Left ventricle myocardium inferior (tissue), 1 donor: Measurements from ENCODE around the gene NANS. TPM values are rescaled to one million over a fixed set of nuclear protein-coding genes. Genes with fewer than 3 reads are reported as not detected.

Experiments
- DNase-seq: peaks from one replicate; pipeline ENCODE4 v3.0.0-alpha.2; 2020
- H3K27ac ChIP-seq: fragments of 200-600 bp; replicated peaks from 2 replicates; pipeline ENCODE4 v1.8.0; 2021
- H3K27me3 ChIP-seq: fragments of 200-600 bp; 2 replicates; pipeline ENCODE4 v1.8.0; 2021; ENCODE audit warnings: low read depth
- H3K36me3 ChIP-seq: fragments of 200-600 bp; 2 replicates; pipeline ENCODE4 v1.8.0; 2021
- H3K4me1 ChIP-seq: fragments of 200-600 bp; 2 replicates; pipeline ENCODE4 v1.8.0; 2021
- H3K4me3 ChIP-seq: fragments of 200-600 bp; 2 replicates; pipeline ENCODE4 v1.8.0; 2021; ENCODE audit warnings: mild to moderate bottlenecking, moderate library complexity
- H3K9me3 ChIP-seq: fragments of 200-600 bp; replicated peaks from 2 replicates; pipeline ENCODE4 v1.8.0; 2021
- intact Hi-C: fragments of 100-400 bp; cut with micrococcal nuclease; formaldehyde crosslinking; loops from one replicate; pipeline ENCODE4 v1.11.0; 2022
- total RNA-seq: library from RNA; stranded (reverse); fragmentation: NEBNext Ultra II Directional; extraction: Animal tissue kit (Norgen Biotek cat#: 25700); gene quantifications from one replicate; pipeline ENCODE4 v1.2.1, GENCODE V29; 2021
- TF ChIP-seq, protein P1 (sequence below): fragments of 200-600 bp; IDR thresholded peaks from 2 replicates; pipeline ENCODE4 v1.8.0; 2021; ENCODE audit warnings: antibody characterized with exemption, mild to moderate bottlenecking, borderline replicate concordance
- donor health status: DM: no; HTN: yes; CAD: no; lungs with severe emphysema.

The NANS gene
- total RNA-seq, 1 donor from 2014 or later = 38.6 TPM

DNA sequence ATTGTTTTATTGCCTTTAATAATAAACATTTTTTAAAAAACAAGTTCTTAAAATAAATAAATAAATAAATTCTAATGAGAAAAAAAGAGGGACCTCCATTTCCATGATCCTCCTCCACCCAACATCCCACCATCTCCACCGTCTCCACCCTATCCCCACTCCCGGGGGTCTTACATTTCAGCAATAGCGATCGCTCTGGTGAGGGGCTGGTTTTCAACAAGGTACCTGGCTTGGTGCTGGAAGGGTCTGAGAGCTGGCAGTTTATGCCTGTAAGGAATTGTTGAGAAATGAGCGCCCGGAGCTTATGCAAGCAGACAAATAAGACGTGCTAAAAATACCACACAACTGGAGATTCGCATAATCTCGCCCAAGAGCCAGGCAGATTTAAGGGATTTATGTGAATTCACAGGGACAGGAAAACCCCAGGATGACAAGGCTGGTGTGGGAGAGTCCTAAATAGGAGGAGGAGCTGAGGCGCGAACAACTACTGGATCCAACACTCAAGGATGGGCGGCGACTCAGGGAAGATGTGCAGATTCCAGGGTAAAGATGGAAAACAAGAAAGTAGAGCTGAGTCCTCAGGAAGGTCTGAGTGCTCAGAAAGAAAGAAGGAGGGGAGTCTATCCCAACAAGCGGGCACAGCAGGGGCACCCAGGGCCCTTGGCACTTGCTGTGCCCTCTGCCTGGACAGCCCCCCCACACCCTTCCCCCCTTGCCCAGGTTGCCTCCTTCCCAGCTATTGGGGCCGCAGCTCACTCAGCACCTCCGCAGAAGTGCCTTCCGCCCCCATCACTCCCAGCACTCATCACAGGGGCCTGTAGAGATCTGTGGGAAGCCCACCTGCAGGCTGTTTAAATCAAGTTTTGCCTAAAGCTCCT lies 35.4 kb downstream of the NANS start:
- no peak overlapping the region for H3K4me3 ChIP-seq
- intact Hi-C loops = no loop called here
- TF ChIP-seq, protein P1, sequence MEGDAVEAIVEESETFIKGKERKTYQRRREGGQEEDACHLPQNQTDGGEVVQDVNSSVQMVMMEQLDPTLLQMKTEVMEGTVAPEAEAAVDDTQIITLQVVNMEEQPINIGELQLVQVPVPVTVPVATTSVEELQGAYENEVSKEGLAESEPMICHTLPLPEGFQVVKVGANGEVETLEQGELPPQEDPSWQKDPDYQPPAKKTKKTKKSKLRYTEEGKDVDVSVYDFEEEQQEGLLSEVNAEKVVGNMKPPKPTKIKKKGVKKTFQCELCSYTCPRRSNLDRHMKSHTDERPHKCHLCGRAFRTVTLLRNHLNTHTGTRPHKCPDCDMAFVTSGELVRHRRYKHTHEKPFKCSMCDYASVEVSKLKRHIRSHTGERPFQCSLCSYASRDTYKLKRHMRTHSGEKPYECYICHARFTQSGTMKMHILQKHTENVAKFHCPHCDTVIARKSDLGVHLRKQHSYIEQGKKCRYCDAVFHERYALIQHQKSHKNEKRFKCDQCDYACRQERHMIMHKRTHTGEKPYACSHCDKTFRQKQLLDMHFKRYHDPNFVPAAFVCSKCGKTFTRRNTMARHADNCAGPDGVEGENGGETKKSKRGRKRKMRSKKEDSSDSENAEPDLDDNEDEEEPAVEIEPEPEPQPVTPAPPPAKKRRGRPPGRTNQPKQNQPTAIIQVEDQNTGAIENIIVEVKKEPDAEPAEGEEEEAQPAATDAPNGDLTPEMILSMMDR = no peak
- no peaks in the 10 kb centered on the region for H3K36me3 ChIP-seq
- no peak for DNase-seq
- peaks cover 48% of the 10 kb centered on the region for H3K27me3 ChIP-seq
- H3K9me3 ChIP-seq = no peaks in the 10 kb centered on the region
- H3K4me1 ChIP-seq = peaks cover 9% of the 10 kb centered on the region
- no peak overlapping the region for H3K27ac ChIP-seq

GRCh38 chr9:98092613-98092931 lies 36.0 kb downstream of the NANS start:
- DNase-seq = no peak
- Histone ChIP-seq H3K4me3 (no peak overlapping the region), H3K9me3 (no peaks in the 10 kb centered on the region), H3K27me3 (peaks cover 48% of the 10 kb centered on the region), H3K4me1 (peaks cover 5% of the 10 kb centered on the region), H3K27ac (no peak overlapping the region), H3K36me3 (no peaks in the 10 kb centered on the region)
- TF ChIP-seq, protein P1 = no peak
- intact Hi-C loops = no loop called here

DNA sequence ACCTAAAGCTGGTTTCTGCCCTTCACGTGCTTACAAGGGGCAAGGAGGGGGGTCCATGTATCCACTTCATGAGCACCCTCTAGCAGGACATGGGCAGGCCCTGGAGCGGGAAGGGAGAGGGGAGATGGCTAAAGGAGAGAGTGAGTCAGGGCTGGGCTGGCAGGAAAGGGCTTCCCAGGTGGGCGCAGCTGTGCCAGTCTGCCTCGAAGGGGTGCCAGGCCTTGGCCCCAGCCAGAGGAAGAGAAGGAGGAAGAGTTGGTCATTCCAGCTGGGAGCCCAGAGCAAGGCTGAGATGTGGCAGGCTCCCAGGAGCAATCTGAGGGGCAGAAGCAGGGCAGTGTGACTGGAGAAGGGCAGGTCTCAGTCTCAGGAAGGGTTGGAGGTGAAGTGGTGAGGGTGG lies 37.8 kb downstream of the NANS start:
- Histone ChIP-seq H3K36me3 (no peaks in the 10 kb centered on the region), H3K4me1 (no peaks in the 10 kb centered on the region), H3K4me3 (no peak overlapping the region), H3K27ac (no peak overlapping the region), H3K9me3 (no peaks in the 10 kb centered on the region), H3K27me3 (peaks cover 54% of the 10 kb centered on the region)
- TF ChIP-seq, protein P1 = no peak
- DNase-seq = no peak
- intact Hi-C loops = no loop called here

GRCh38 chr9:98094851-98095250 lies 38.3 kb downstream of the NANS start:
- TF ChIP-seq, protein P1 = no peak
- no peaks in the 10 kb centered on the region for H3K4me1 ChIP-seq
- H3K27me3 ChIP-seq = peaks cover 50% of the 10 kb centered on the region
- intact Hi-C loops = no loop called here
- no peak for DNase-seq
- no peak overlapping the region for H3K27ac ChIP-seq
- H3K9me3 ChIP-seq = no peaks in the 10 kb centered on the region
- no peaks in the 10 kb centered on the region for H3K36me3 ChIP-seq
- no peak overlapping the region for H3K4me3 ChIP-seq

GRCh38 chr9:98095401-98095800 lies 38.9 kb downstream of the NANS start:
- H3K36me3 ChIP-seq = no peaks in the 10 kb centered on the region
- no peak for DNase-seq
- H3K4me3 ChIP-seq = no peak overlapping the region
- no peak overlapping the region for H3K27ac ChIP-seq
- TF ChIP-seq, protein P1 = no peak
- intact Hi-C loops = no loop called here
- peaks cover 49% of the 10 kb centered on the region for H3K27me3 ChIP-seq
- no peaks in the 10 kb centered on the region for H3K4me1 ChIP-seq
- no peaks in the 10 kb centered on the region for H3K9me3 ChIP-seq
